HG03103 (cell line): Measurements from ENCODE around the gene SHLD1.

ENCODE experiments used
- ATAC-seq: cut with Tn5 transposase; IDR thresholded peaks from one replicate; pipeline ENCODE4 v1.9.1; 2021; ENCODE audit warnings: low read depth; ENCODE audit not compliant: unreplicated experiment

The SHLD1 gene

DNA sequence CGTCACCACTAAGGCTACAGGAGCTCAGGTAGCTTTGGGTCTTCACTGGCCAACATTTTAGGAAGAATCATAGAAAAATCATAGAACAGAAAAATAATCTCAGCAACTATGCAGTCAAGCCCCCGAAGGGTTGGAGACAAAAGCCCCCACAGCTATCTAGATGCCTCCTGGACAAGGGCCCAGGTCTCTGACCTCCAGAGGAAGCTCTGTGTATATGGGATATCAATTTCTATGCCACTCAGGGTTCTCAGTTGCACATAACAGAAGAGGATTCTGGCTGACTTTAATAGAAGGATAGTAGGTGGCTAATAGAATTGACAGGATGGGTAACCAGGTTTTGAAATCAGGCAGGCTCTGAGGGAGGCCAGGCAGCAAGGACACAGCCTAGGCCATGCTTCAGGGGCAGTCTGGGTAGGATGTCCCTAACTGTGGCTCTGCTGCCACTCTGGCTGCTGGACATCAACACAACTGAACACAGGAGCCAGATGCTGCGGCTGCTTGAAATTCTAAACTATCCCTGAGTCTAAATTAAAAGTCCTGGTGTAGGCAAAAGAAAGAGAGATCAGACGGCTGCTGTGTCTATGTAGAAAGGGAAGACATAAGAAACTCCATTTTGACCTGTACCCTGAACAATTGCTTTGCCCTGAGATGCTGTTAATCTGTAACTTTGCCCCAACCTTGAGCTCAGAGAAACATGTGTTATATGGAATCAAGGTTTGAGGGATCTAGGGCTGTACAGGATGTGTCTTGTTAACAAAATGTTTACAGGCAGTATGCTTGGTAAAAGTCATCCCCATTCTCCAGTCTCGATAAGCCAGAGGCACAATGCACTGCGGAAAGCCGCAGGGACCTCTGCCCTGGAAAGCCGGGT lies 134.5 kb downstream of the SHLD1 start:
- no peak for ATAC-seq

DNA sequence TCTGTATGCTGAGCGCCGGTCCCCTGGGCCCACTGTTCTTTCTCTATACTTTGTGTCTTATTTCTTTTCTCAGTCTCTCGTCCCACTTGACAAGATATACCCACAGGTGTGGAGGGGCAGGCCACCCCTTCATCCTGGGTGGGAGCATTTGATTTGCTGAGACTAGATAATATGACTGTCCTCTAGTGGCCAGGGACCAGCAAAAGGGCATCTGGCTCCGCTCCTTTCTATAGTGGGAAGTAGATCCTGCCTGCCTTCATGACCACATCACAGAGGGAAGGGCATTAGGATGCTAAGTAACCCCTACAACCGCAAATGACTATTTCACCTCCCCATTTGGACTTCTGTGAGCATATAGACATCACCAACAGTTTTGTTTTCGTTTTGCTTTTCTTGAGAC lies 135.7 kb downstream of the SHLD1 start:
- no peak for ATAC-seq

GRCh38 chr20:5886788-5887187 lies 136.6 kb downstream of the SHLD1 start:
- ATAC-seq = no peak

DNA sequence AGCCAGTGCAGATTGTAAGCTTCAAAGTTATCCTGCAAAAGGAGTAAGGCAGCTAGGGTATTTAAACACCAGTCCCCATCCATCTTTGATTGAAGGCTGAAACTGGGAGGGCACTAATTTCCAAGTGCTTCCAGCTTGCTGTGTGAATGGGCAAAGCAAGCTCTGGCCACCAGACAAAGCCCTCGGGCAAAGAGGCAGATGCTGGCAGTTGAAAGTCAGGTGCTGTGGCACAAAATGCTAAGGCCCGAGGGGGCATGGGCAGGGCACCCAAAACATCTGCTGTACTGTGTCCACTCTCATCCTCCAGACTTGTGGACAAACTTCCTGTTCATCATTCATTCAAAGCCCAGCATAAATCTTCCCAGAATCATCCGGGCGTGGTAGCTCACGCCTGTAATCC lies 137.2 kb downstream of the SHLD1 start:
- no peak for ATAC-seq

- ATAC-seq = no peak
These were observed 137.8 kb downstream of the SHLD1 start for GRCh38 chr20:5888041-5888440.

GRCh38 chr20:5890773-5891441 lies 140.7 kb downstream of the SHLD1 start:
- no peak for ATAC-seq

DNA sequence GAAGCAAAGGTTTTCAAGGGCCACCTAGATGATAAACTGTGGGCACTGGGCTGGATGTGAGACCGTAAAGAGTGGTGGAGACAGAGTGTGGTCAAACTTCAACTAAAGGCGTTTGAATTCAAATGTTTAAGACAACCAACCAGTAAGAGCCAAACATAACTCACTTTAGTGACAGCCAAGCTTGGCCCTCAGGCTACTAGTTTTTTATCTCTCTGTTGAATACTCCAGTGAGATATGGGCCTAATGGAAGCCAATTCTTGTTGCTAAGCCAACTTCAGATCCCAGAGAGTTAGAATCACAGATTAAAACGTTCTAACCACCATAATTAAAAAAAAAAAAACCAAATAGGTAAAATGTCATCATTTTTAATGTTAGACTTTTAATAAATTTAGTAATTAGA lies 142.9 kb downstream of the SHLD1 start:
- no peak for ATAC-seq

DNA sequence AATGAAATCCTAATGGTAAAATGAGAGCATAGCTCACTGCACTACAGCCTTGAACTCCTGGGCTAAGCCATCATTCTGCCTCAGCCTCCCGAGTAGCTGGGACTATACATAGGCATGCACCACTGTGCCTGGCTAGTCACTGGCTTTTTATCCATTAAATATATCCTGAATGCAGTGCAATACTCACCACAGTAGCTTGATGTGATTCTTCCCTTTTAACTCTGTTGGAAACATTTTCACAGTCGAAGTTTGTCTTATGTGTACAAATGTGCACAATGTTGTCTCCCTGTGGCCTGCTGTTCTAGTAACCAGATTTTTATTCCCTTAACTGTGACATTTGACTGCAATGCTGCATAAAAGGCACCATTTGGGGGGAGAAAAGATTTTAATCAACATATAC lies 143.4 kb downstream of the SHLD1 start:
- ATAC-seq = no peak

GRCh38 chr20:5895626-5896025 lies 145.4 kb downstream of the SHLD1 start:
- ATAC-seq = no peak

GRCh38 chr20:5899444-5899843 lies 149.2 kb downstream of the SHLD1 start:
- ATAC-seq = no peak

DNA sequence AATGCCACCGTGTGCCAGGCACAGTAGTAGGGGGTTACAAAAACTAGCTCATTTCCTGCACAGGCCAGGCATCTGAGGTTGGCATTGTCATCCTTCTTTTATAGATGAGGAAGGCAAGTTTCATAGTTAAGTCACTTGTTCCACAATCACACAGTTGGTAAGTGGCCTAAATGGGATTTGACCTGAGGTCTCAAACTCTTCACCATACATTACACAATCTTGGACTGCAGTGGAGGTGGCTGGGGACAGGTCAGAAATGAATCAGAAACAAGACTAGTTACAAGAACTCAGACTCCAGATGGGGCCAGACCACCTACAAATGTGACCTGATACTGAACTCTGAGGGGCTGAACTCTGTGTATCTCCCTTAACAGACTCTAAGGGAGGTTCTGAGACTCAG lies 150.7 kb downstream of the SHLD1 start:
- no peak for ATAC-seq

- no peak for ATAC-seq
These were observed 158.8 kb downstream of the SHLD1 start for GRCh38 chr20:5908981-5909380.

- no peak for ATAC-seq
These were observed 160.0 kb downstream of the SHLD1 start for GRCh38 chr20:5910186-5910585.

GRCh38 chr20:5913166-5913565 lies 163.0 kb downstream of the SHLD1 start:
- ATAC-seq = no peak
